Suprapubic skin (tissue), 4 donors: ENCODE results near the gene ADORA1.

Experiments used
- CTCF ChIP-seq, 2 donors: fragments of 200-600 bp in 1 of 2; fragments of 450-650 bp in 1 of 2; sonication (generic) in 1 of 2; IDR thresholded peaks; one replicate each; pipeline ENCODE4 v1.5.1; 2016 to 2019; ENCODE audit warnings: antibody characterized with exemption in 2 of 2, mild to moderate bottlenecking in 1 of 2, moderate library complexity in 1 of 2
- EP300 ChIP-seq: sonication (generic); formaldehyde crosslinking; IDR thresholded peaks from one replicate; pipeline ENCODE4 v1.6.1; 2017; ENCODE audit warnings: antibody characterized with exemption
- POLR2AphosphoS5 ChIP-seq, 3 donors: sonication (generic); formaldehyde crosslinking; IDR thresholded peaks; one replicate each; pipeline ENCODE4 v1.6.1; 2017; ENCODE audit warnings: antibody characterized with exemption in 3 of 3

GRCh38 chr1:203095061-203095690, 32.4 kb upstream of the ADORA1 start:
- TF ChIP-seq POLR2AphosphoS5 (IDR thresholded peaks at IDR 0.05) (no peak), CTCF (IDR thresholded peaks at IDR 0.05) (no peak), EP300 (no peak)
